BLaER1 (cell line): ENCODE measurements around the gene LRRC37B.
"Not testable (repeated sequence)": the region's sequence is repeated elsewhere in the genome, so short reads cannot be mapped to it uniquely, and the experiment has no call there.

Experiments used
- H3K27ac ChIP-seq: shearing (Covaris generic); formaldehyde crosslinking; 2 replicates; pipeline ENCODE4 v1.8.1; 2022
- H3K27me3 ChIP-seq: shearing (Covaris generic); formaldehyde crosslinking; 2 replicates; pipeline ENCODE4 v1.8.1; 2022
- H3K36me3 ChIP-seq: shearing (Covaris generic); formaldehyde crosslinking; 2 replicates; pipeline ENCODE4 v1.8.1; 2022
- H3K4me1 ChIP-seq: shearing (Covaris generic); formaldehyde crosslinking; 2 replicates; pipeline ENCODE4 v1.8.1; 2022
- H3K4me2 ChIP-seq: shearing (Covaris generic); formaldehyde crosslinking; 2 replicates; pipeline ENCODE4 v1.8.1; 2022
- H3K4me3 ChIP-seq: shearing (Covaris generic); formaldehyde crosslinking; 2 replicates; pipeline ENCODE4 v1.8.1; 2022
- H3K9ac ChIP-seq: shearing (Covaris generic); formaldehyde crosslinking; 2 replicates; pipeline ENCODE4 v1.8.1; 2022
- H3K9me3 ChIP-seq: shearing (Covaris generic); formaldehyde crosslinking; 2 replicates; pipeline ENCODE4 v1.8.1; 2022
- H4K20me1 ChIP-seq: shearing (Covaris generic); formaldehyde crosslinking; 2 replicates; pipeline ENCODE4 v1.8.1; 2022
- Cebpa-rat ChIP-seq: shearing (Covaris generic); IDR thresholded peaks from 2 replicates; pipeline ENCODE4 v1.8.1; 2022

LRRC37B gene

DNA sequence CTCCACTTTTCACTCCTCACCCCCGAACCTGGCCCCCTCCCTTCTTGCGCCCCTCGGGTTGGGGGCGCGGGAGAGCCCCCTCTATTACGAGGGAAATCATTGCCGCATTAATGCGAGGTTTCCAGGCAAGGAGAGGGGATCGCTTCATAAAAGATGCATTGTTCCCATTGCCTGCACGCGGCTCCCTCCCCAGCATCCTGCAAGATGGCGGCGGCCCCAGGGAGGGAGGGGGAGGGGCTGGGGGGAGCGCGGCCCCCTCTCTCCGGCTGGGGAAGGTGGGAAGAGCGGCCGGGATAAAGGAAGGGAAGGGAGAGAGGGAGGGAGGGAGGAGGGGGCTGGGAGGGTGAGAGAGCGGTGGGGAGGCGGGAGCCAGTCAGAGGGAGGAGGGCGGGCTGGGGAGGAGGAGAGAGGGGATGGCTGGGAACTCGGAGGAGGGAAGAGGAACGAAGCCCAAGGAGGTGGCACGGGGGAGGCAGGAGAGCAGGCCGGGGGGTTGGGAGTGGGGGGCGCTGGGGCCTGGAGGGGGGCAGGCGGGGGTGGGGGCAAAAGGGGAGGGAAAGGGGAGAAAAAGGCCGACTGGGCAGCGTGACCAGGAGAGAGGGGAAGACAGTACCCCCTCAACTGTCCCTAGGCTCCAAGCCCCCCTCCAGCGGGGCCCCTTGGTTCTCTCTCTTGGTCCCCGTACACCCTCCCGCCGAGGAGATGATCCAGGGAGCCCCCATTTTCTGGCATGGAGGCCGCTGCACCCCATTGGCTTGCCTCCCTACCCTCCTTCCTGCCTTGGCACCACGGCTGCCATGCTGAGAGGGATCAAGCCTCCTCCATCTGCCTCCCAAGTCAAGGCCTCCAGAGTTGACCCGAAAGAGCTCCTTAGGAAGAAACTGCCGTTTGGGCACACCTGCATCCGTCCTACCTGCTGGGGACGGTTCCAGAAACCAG lies 77.1 kb downstream of the LRRC37B start:
- H3K4me1 ChIP-seq = peaks cover 24% of the 10 kb centered on the region
- not testable (repeated sequence) for H4K20me1 ChIP-seq, H3K27me3 ChIP-seq, H3K9me3 ChIP-seq, H3K36me3 ChIP-seq
- peak overlapping the region; percentile 61 for H3K4me3 ChIP-seq
- peak overlapping the region; percentile 77 for H3K4me2 ChIP-seq
- peak overlapping the region; percentile 78 for H3K27ac ChIP-seq
- peak overlapping the region; percentile 73 for H3K9ac ChIP-seq

DNA sequence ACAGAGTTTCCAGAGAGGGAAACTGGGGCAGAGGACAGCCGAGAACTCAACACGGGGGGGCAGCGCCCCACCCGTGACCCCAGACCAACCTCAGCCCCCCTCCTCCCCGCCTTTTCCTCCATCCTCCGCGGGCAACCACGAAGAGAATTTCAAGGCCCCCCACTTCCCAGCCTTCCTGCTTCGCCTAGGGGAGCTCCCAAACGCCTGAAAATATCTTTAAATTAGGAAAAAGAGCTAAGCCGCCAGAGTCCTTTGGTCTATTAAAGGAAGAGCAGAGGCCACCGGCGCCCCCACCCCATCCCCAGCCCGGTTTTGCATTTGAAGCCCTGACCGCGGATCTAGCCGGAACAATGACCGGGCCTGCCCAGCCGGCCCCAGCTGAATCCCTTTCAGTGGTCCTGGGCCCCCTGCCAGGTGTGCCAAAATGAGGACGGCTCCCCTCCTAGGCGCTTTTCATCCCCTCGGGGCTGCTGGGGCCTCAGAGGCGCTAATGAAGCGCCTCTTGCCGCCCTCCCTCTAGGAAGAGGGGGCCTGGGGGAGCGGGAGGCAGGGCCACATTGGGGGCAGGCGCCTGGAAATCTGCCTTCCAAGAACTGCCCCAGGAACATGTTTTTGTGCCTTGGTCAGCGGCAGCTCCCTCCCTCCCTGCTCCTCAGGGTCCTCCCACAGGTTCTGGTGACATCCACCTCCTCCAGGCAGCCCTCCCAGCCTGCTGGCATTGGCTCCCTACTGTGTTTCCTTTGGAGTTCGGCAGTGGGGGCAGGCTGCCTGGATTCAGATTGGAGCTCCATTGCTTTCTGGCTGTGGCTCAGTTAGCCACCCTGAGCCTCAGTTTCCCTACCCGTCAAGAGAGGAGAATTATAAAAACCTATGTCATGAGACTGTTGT lies 78.0 kb downstream of the LRRC37B start:
- Histone ChIP-seq H3K4me2 (peak overlapping the region; percentile 39; the same call in 1 of the 2 replicates), H3K4me1 (peaks cover 17% of the 10 kb centered on the region)
- not testable (repeated sequence) for H3K9me3 ChIP-seq, H3K36me3 ChIP-seq, H3K4me3 ChIP-seq, H3K27ac ChIP-seq, H4K20me1 ChIP-seq, H3K27me3 ChIP-seq, H3K9ac ChIP-seq

DNA sequence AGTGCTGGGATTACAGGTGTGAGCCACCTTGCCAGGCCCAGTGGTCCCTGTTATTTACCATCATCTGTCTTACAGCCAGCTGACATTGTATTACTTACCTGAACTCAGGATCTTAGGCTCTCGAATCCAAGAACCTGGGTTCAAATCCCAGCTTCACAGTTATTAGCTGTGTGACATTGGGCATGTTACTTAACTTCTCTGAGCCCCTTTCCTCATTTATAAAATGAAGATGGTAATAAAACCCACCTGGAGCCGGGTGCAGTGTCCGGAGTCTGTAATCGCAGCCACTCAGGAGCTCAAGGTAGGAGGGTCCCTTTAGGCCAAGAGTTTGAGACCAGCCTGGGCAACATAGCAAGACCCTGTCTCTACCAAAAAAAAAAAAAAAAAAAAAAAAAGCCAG lies 79.7 kb downstream of the LRRC37B start:
- H3K27ac ChIP-seq, H3K36me3 ChIP-seq, H4K20me1 ChIP-seq, H3K9me3 ChIP-seq, H3K4me2 ChIP-seq, H3K4me3 ChIP-seq, H3K27me3 ChIP-seq, H3K4me1 ChIP-seq, H3K9ac ChIP-seq: not testable (repeated sequence)

DNA sequence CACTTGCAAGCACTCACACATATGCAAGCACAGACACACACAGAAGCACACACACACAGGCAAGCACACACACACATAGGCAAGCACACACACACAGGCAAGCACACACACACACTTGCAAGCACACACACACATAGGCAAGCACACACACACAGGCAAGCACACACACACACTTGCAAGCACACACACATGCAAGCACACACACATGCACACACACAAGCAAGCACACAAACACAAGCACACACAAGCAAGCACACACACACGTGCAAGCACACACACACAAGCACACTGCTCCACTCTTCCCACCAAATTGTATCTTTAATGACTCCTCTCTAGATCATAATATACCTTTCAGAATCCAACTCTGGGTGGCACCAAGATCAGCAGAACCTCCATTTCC lies 84.9 kb downstream of the LRRC37B start:
- H3K4me3 ChIP-seq, H3K27ac ChIP-seq, H3K4me1 ChIP-seq, H3K36me3 ChIP-seq, H3K4me2 ChIP-seq, H3K9ac ChIP-seq, H3K27me3 ChIP-seq, H3K9me3 ChIP-seq, H4K20me1 ChIP-seq: not testable (repeated sequence)

DNA sequence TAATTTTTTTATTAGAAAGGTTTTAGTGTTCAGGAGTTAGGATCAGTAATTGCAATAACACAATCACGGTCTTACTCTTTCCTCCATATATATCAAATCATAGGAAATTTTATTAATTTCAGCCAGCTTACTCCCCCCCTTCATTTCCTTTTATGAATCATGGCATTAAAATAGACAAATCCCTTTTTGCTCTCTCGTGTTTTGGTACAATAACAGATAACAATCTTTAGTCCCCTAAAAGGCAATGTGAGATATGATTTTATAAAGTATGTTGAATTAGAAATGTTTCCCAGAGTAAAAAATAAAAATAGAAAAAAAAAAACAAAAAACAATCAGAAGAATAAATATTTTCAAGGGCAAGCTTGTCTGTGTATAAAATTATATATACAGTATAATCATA lies 92.5 kb downstream of the LRRC37B start:
- Histone ChIP-seq H3K9ac (no peak overlapping the region), H4K20me1 (no peaks in the 10 kb centered on the region), H3K4me1 (no peaks in the 10 kb centered on the region), H3K27ac (no peak overlapping the region), H3K9me3 (no peaks in the 10 kb centered on the region), H3K4me3 (no peak overlapping the region), H3K36me3 (no peaks in the 10 kb centered on the region), H3K4me2 (no peak overlapping the region), H3K27me3 (no peaks in the 10 kb centered on the region)
- TF ChIP-seq Cebpa-rat = no peak

DNA sequence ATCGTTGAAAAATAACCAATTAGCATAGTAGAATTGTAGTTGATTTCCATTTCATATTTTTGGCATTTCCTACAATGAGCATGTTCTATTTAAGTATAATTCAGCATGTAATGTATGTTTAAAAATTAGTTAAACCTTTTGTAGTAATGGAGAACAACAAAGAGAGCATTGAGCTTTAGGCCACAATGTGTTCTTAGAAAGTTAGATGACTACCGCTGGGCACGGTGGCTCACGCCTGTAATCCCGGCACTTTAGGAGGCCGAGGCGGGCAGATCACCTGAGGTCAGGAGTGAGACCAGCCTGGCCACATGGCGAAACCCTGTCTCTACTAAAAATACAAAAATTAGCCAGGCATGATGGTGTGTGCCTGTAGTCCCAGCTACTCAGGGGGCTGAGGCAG lies 93.1 kb downstream of the LRRC37B start:
- H3K4me3 ChIP-seq, H4K20me1 ChIP-seq, H3K4me1 ChIP-seq, H3K9me3 ChIP-seq, H3K4me2 ChIP-seq, H3K36me3 ChIP-seq, H3K27ac ChIP-seq, H3K27me3 ChIP-seq, H3K9ac ChIP-seq: not testable (repeated sequence)

DNA sequence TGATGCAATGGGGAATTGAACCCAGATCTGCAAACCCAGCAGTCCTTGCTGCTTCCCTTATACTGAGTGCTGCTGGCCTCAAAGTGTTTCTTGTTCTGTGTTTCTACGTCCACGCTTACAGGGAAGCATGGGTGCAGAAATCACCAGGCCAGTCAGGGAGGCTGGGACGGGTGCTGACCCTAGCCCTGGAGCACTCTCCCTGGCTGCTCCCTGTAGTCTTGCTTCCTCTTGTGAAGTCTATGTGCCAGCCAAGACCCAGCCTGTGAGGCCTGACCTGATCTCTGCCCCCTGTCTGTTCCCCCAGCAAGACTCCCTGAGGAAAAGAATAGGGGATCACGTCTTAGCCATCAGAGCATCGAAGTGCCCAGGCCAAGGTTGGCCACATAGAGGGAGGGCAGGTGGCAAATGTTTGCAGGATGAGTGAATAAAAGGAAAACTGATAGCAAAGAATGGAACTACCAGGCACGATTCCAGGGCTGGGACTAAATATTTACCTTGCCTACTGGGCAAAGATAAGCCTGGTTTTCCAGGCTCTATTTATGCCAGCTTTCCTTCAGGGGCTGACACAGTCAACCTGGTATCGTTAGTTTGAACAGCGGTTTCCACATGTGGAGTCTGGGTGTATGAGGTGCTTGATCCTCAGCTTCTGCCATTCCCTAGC lies 93.9 kb downstream of the LRRC37B start:
- Histone ChIP-seq H3K9ac (no peak overlapping the region), H3K36me3 (no peaks in the 10 kb centered on the region), H3K9me3 (no peaks in the 10 kb centered on the region), H3K4me3 (no peak overlapping the region), H3K27me3 (no peaks in the 10 kb centered on the region), H3K27ac (no peak overlapping the region), H3K4me1 (0 out of 2 replicates have a peak, but pooled peaks cover under 1% of the 10 kb centered on the region), H3K4me2 (no peak overlapping the region), H4K20me1 (no peaks in the 10 kb centered on the region)
- TF ChIP-seq Cebpa-rat = no peak

DNA sequence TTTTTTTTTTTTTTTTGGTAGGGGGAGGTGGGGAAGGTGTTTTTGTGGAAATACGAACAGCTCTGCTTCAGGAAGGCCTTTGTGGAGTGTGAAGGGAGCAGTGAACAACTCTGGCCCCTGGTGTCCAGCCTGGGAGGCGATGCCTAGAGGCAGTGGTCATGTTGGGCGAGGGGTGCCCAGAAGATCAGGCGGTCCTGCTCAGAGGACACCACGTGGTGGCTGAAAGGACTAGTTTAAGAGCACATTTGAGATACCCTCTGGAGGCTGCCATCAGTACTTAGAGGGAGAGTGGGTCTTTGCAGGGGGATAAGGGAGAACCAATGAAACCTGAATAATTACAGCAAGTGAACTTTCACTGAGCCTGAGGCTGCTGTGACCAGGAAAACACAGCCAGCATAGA lies 95.0 kb downstream of the LRRC37B start:
- Histone ChIP-seq H3K4me1 (peaks cover 11% of the 10 kb centered on the region), H3K36me3 (no peaks in the 10 kb centered on the region), H3K9ac (no peak overlapping the region), H3K27me3 (no peaks in the 10 kb centered on the region), H3K4me2 (no peak overlapping the region), H3K27ac (no peak overlapping the region), H4K20me1 (no peaks in the 10 kb centered on the region), H3K4me3 (no peak overlapping the region), H3K9me3 (no peaks in the 10 kb centered on the region)
- no peak for TF ChIP-seq Cebpa-rat

DNA sequence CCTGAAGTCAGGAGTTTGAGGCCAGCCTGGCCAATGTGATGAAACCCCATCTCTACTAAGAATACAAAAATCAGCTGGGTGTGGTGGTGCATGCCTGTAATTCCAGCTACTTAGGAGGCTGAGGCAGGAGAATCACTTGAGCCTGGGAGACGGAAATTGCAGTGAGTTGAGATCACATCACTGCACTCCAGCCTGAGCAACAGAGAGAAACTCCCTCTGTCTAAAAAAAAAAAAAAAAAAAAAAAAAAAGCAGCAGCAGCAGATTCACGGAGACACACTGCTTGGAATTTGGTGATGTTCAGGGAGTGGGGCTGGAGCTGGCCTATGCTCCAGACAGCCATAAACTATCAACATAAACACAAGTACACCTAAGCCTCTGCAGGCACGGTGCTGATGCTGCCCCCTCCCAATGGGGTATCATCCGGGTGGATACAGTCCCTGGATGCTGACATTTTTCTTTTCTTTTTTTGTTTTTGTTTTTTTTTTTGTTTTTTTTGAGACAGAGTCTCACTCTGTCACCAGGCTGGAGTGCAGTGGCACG lies 95.5 kb downstream of the LRRC37B start:
- no peaks in the 10 kb centered on the region for H3K36me3 ChIP-seq
- peaks cover 16% of the 10 kb centered on the region for H3K4me1 ChIP-seq
- no peaks in the 10 kb centered on the region for H3K27me3 ChIP-seq
- H3K9me3 ChIP-seq = no peaks in the 10 kb centered on the region
- no peak overlapping the region for H3K9ac ChIP-seq
- H4K20me1 ChIP-seq = no peaks in the 10 kb centered on the region
- H3K4me3 ChIP-seq = no peak overlapping the region
- H3K27ac ChIP-seq = no peak overlapping the region
- no peak for TF ChIP-seq Cebpa-rat
- no peak overlapping the region for H3K4me2 ChIP-seq
